ENCODE data around the gene ZNF689.

ZNF689 gene

DNA sequence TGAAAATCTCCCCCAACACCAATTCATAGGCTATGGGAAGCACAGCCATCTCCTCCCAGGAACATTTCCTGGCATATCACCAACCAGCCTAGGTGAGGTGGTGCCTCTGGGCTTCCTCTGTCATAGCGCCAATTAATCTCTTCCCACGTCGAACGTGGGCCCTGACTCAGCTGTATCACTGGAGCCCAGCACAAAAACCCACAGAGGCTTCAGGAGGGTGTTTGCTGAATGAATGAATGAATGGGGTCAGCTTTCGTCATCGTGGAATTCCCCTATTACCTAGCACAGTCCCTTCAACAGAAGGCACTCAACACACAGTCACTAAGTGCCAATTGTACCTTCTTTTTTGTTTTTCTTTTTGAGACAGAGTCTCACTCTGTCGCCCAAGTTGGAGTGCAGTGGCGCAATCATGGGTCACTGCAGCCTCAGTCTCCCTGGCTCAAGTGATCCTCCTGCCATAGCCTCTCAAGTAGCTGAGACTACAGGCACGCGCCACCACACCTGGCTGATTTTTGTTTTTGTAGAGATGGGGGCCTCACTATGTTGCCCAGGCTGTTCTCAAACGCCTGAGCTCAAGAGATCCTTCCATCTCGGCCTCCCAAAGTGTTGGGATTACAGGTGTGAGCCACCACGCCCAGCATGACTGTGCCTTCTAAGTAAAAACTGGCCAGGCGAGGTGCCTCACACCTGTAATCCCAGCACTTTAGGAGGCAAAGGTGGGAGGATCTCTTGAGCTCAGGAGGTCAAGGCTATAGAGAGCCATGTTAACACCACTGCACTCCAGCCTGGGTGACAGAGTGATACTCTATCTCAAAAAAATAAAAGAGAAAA is 42.8 kb downstream of the ZNF689 start:
- in situ Hi-C loops (cut with HindIII; ENCODE audit: low sequenced_read_pairs), result no loop called here

DNA sequence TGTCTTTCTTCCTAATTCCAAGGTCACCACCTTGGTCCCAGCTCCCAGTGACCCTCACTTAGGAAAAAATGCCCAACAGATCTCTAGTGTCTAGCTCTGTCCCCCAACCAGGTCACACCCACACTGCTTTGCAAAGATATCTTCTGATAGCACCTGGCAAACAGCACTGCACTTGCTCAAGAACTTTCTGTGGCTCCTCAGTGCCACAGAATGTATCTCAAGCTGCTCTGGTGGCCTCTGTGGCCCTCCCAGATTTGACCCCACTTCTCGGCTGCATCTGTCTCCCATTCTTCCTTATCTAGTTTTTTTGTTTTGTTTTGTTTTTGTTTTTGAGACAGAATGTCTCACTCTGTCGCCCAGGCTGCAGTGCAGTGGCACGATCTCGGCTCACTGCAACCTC is 43.7 kb downstream of the ZNF689 start:
- in situ Hi-C loops (cut with HindIII; ENCODE audit: low sequenced_read_pairs), result no loop called here

DNA sequence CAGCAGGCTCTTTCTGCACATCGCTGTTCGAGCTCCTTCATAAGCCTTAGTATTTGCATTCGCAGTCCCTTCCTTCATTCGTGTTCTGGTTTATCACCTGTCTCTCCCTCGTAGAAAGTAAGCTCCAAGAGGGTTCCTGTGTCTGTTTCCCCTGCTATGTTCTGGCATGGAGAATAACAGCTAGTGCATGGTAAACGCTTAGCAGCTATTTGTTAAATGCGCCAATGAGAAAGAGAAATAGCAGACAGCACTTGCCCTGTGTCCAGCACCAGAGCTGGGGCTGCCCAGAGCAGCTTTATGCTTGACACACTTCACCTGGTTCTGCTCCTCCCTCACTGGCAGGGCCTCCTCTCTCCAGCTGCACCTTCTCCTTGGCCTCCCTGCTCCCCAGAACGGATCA is 44.2 kb downstream of the ZNF689 start:
- in situ Hi-C loops (cut with HindIII; ENCODE audit: low sequenced_read_pairs), result no loop called here

DNA sequence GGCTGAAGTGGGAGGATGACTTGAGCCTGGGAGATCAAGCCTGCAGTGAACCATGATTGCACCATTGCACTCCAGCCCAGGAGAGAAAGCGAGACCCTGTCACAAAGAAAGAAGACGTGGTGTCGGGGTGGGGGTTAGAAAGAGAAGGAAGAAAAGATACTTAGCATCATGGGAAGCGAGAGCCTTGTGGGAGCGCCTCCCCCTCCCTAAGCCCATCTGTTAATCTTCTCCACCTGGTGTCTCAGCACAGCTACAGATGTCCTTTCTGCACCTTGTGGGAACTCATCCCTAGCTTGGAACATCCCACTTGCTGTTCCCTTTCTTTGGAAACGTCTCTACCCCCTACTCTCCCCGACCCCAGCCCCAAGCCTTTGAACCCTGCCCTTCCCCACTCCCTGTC is 44.7 kb downstream of the ZNF689 start:
- in situ Hi-C loops (cut with HindIII; ENCODE audit: low sequenced_read_pairs), result no loop called here

DNA sequence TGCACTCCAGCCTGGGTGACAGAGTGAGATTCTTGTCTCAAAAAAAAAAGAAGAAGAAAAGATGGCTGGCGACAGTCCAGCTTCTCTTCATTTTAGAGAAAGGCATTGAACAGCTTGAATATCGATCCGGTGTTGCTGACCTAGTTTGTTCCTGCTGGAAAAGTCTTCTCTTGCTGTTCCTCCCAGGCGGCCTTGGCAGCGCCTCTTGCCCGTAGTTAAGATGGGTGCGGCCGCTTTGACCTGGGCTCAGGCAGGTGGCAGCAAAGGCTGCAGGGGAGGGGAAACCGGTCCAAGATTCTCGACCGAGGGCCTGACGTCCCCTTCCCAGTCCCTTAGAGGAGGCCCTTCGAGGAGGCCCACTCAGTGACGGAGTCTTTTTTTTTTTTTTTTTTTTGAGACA is 48.2 kb downstream of the ZNF689 start:
- in situ Hi-C loops (cut with HindIII; ENCODE audit: low sequenced_read_pairs), result no loop called here

DNA sequence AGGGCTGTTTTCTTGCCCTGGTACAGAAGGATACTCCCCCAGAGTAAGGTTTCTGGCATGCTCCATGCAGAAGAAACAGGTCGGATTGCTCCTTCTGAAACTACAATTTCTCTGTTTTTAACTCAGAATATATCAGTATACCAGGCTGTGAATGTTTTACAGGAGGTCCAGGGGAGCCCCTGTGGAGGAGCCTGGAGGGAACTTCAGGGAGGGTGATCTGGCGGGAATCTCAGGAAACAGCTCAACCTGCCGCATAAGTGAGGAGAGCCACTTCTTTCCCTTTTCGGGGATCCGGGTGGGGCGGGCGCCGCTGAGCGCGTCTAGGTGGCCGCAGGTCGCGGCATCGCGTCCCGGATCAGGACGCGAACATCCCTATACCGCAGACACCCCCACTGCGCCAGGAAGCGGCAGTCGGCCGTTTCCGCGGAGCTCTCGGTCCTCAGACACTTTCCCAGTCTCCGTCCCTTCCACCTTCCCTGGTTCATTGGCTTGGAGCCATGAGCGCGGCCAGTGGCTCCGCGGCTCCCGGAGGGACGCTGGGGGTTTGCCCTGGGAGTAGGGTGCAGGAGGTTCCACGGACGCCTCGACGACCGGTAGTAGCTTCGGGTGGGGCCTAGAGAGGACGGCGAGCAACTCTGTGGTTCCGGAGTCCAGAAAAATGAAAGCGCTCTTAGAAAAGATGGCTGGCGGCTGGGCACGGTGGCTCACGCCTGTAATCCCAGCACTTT is 48.9 kb downstream of the ZNF689 start:
- in situ Hi-C loops (cut with HindIII; ENCODE audit: low sequenced_read_pairs), result no loop called here

DNA sequence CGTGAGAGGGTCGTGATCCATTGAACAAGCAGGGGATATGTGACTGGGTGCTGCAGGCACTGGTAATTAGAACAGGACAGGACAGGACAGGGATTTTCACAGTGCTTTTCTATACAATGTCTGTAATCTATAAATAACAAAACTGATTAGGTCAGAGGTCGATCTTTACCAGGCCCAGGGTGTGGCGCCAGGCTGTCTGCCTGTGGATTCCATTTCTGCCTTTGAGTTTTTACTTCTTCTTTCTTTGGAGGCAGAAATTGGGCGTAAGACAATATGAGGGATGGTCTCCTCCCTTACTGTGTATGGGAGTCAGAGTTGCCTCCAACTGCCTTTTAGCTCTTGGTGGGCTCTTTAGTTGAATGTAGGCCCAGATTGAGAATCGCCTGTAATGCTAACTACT is 50.5 kb downstream of the ZNF689 start:
- in situ Hi-C loops (cut with HindIII; ENCODE audit: low sequenced_read_pairs), result no loop called here

DNA sequence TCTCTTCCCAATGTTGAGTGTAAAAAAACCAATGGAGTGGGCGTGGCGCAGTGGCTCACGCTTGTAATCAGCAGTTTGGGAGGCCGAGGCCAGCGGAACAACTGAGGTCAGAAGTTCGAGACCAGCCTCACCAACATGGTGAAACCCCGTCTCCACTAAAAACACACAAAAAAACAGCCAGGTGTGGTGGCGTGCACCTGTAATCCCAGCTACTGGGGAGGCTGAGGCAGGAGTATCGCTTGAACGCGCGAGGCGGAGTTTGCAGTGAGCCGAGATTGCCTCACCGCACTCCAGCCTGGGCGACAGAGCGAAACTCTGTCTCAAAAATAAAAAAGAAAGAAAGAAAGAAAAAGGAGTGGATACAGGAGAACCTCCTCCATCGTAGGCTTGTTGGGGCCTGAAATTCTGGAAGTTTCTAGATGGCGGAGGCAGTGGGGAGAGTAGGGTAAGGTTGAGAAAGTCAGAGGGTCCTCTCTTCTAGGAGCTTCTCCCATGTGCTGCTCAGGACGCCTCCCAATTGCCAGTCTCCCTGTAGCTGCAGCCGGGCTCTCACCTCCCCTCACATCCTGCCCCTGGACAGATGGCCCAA is 51.3 kb downstream of the ZNF689 start:
- in situ Hi-C loops (cut with HindIII; ENCODE audit: low sequenced_read_pairs), result no loop called here

DNA sequence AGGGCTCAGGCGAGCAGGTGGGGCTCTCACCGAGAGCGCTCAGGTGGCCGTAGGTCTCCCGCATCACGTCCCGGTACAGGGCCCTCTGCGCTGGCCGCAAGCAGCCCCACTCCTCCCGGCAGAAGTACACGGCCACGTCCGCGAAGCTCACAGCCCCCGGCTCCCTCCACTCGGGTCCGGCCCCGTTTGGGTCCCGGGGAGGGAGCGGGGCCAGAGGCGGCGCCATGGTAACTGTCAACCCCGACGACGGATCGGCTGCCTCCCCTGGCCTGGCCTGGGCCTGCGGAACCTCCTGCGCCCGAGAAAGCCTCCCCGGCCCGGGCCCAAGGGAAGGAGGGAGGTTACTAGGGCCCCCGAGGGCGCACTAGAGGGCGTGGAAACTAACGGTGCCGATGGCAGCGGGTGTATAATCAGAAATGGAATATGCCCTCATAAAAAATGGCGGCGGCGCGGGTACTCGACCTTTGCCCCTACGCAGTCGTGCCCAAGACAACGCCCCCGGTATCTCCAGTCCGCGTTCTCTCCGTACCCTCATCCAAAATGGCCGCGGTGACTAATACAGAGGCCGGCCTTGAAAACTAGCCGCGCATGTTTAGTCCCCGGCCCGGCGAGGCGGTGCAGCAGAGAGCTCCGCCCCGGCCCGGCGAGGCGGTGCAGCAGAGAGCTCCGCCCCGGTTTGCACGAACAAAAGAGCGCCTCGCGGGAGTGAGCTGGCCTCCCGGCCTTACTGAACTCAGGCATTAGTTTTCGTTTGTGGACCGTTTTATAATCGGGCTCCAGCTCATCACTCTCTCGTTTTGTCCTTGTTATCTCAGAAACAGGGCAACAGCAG is 52.0 kb downstream of the ZNF689 start, which contains the start of gene ZNF764:
TSS of gene ZNF764 (minus strand) at position 418 of the 832 bp plus-strand sequence. CDS start at position 226, 192 bp downstream.
- in situ Hi-C loops (cut with HindIII; ENCODE audit: low sequenced_read_pairs), result no loop called here

DNA sequence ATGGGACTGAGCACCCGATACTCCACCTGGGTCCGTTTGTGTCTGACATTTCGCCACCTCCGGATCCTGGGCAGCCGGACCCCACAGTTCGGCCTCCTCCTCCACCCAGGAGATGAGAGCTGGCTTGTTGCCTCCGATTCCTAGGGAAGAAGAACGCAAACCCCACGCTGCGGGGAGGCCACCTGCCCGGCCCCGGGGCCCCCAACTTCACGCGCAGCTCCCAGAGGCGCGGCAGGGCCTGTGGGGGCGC is 52.6 kb downstream of the ZNF689 start:
- in situ Hi-C loops (cut with HindIII; ENCODE audit: low sequenced_read_pairs), result no loop called here

DNA sequence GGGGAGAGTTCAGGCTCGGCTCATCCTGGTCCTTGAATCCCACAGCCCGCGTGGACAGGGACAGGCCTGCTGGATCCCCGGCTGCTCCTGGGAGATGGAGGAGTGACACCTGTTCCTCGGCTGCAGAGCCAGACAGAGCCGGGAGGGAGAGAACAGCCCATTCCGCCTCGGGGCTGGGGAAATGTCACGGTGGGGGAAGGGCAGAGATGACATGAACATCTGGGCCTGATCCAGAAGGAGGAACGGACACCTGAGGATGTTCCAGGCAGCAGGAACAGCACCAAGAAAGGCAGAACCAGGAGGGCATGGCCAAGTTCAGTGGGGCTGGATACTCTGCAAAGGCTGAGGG is 54.1 kb downstream of the ZNF689 start:
- in situ Hi-C loops (cut with HindIII; ENCODE audit: low sequenced_read_pairs), result no loop called here

DNA sequence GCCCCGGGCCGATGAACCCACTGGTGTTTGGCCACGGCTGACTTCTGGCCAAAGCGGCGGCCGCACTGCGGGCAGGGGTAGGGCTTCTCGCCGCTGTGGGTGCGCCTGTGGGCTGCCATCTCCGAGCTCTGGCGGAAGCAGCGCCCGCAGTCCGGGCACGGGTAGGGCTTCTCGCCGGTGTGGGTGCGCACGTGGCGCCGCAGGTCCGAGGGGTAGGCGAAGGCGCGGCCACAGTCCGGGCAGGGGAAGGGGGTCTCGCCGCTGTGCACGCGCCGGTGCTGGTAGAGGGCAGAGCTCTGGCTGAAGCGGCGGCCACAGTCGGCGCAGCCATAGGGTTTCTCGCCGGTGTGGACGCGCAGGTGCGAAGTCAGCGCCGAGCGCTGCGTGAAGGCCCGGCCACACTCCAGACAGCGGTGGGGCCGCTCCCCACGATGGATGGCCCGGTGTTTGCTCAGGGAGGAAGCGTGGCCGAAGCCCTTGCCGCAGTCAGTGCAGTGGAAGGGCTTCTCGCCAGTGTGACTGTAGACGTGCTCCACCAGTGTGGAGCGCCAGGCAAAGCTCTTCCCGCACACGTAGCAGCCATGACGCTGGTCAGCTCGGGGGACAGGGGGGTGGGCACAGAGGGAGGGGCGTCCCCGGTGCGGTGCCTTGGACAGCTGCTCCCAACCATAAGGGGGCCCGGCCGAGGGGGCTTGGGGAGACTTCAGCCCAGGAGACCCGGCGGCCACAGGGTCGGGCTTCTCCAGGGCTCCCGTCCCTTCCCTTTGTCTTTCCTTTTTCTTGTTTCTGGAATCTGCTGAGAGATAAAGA is 54.7 kb downstream of the ZNF689 start:
- in situ Hi-C loops (cut with HindIII; ENCODE audit: low sequenced_read_pairs), result no loop called here

DNA sequence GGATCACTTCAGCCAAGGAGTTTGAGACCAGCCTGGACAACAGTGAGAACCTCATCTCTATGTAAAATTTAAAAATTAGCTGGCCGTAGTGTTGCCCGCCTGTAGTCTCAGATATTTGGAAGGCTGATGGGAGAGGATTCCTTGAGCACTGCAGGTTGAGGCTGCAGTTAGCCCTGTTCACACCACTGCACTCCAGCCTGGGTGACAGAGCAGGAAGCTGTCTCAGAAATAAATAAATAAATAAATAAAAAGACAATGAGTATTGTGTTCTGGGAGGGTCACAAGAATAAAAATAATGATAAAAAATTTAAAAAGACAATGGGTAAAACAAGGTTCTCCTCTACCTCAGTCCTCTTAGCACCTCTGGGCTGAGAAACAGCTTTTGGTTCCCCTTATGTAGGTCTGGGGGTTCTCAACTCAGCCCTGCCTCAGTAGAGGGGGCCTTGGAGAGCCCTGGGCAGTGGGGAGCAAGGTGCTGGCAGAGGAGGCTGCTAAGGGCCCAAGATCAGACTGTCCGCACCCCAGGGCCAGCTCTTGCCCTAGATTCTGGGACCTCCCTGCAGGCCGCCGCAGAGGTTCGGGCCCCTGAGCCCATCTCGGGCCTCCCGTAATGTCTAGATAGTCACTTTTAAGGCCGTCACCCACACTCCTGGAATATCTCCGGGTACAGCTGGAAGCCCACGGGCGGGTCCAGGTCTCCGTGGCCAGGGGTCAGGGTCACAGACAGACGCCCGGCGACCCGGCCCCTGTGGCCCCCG is 55.5 kb downstream of the ZNF689 start:
- in situ Hi-C loops (cut with HindIII; ENCODE audit: low sequenced_read_pairs), result no loop called here

DNA sequence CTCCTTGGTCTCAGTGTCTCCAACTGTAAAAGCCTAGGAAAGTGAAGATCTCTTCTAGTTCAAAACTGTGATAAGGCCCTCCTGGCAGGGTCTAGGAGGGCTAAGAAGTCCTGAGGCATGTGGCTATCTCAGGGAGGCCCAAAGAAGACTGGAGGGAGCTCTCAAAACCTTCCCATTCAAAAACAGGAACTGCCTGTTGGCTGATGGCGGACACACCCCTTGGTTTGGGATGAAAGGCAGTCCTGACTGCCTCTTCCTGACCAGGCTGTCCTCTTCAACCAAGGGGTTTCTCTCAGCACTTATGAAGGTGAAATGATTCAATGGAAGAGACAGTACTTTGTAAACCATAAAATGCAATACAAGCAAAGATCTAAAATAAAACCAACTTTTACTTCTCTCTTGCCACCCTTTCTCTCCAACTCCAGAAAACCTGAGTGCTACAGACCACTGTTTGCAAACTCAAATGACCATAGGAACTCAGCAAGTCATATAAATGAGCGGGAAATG is 56.7 kb downstream of the ZNF689 start:
- in situ Hi-C loops (cut with HindIII; ENCODE audit: low sequenced_read_pairs), result no loop called here

DNA sequence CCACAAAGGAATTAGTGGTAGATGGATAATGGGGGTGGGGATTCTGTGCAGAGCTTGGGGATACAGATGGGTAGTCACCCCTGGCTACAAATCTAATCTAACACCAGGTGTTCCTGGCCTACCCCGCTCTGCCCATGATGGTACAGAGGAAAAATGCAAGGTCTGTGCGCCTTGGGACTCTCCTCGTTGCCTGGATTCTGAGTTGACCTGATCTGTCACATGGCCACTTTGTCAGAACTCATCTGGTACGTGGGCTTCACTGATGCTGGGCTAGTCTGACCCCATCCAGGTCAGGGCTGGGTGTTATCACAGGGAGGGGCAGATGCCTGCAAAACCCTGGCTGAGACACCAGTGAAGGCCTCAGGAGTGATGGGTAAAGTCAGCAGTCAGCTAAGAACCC is 57.2 kb downstream of the ZNF689 start:
- in situ Hi-C loops (cut with HindIII; ENCODE audit: low sequenced_read_pairs), result no loop called here

Data from endothelial cell of hepatic sinusoid (primary cell).